Progenitor cell of endocrine pancreas (in vitro differentiated cells): Measurements from ENCODE around the gene REG3A. TPM values are rescaled to one million over a fixed set of nuclear protein-coding genes. Genes with fewer than 3 reads are reported as not detected.
A peak's percentile ranks its signal among the peaks of the same experiment; 100 is the strongest.

Source experiments
- DNase-seq: peaks from one replicate; pipeline ENCODE4 v3.0.0; 2021; ENCODE audit warnings: low spot score; ENCODE audit not compliant: unreplicated experiment
- H3K27ac Mint-ChIP-seq: 2 replicates; pipeline ENCODE4 v1.8.0; 2021; ENCODE audit warnings: mild to moderate bottlenecking, moderate library complexity, mixed read lengths
- H3K27me3 Mint-ChIP-seq: 2 replicates; pipeline ENCODE4 v1.8.0; 2021; ENCODE audit warnings: mixed read lengths
- H3K36me3 Mint-ChIP-seq: 2 replicates; pipeline ENCODE4 v1.8.0; 2022; ENCODE audit warnings: mixed read lengths; ENCODE audit not compliant: insufficient read depth
- H3K4me1 Mint-ChIP-seq: 2 replicates; pipeline ENCODE4 v1.8.0; 2021; ENCODE audit warnings: low read depth, mixed read lengths
- H3K4me3 Mint-ChIP-seq: 2 replicates; pipeline ENCODE4 v1.8.0; 2021; ENCODE audit warnings: low read depth, mild to moderate bottlenecking, moderate library complexity, mixed read lengths
- H3K9me3 Mint-ChIP-seq: 2 replicates; pipeline ENCODE4 v1.8.0; 2021; ENCODE audit warnings: low read depth, mixed read lengths
- CTCF ChIP-seq: fragments of 200-600 bp; sonication (generic); IDR thresholded peaks from one replicate; pipeline ENCODE4 v1.5.0; 2021; ENCODE audit warnings: antibody characterized with exemption, mild to moderate bottlenecking; ENCODE audit not compliant: unreplicated experiment
- long read RNA-seq: library from polyadenylated mRNA; unstranded; transcript quantifications from one replicate; pipeline ENCODE4 v2.0.0, GENCODE V29; 2020
- total RNA-seq: library from RNA; stranded (reverse); gene quantifications from 2 replicates; pipeline ENCODE4 v1.2.1, GENCODE V29; 2021

REG3A gene
- not detected in 2 replicates for total RNA-seq
- long read RNA-seq, result 0 reads

DNA sequence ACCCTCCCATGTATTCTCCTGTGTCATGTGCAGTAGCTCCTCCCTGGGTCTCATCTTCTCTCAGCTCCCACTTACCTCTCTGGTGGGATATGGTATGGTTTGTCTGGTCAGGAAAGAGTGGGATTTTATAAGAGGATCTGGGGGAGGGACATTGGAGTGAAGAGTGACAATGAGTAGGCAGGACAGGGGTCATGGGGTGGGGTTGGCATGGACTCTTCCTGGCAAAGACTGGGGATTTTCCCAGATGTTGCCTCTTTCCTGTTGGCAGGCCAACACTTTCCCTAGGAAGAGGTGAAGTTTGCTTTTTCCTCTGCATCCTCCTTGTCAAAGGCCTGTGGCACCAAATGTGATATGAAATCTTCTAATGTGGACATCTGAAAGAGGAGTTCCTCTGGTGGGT, at the start of gene REG3A:
Gene REG3A, minus strand, starts transcription at position 101 of the 400 bp plus-strand sequence. CDS start 348 bp downstream, outside the sequence.
- no peak within 1 kb of the TSS for H3K4me3 Mint-ChIP-seq
- no peak within 1 kb of the TSS for H3K27ac Mint-ChIP-seq
- peaks cover 4% of the 10 kb centered on the region for H3K4me1 Mint-ChIP-seq
- no peak for TF ChIP-seq CTCF
- no peaks in the 10 kb centered on the region for H3K9me3 Mint-ChIP-seq
- no peak for DNase-seq
- peaks cover 48% of the 10 kb centered on the region for H3K27me3 Mint-ChIP-seq
- H3K36me3 Mint-ChIP-seq, result no peaks in the 10 kb centered on the region

GRCh38 chr2:79200762-79201161, 41.2 kb upstream of the REG3A start:
- TF ChIP-seq CTCF, result no peak
- Mint-ChIP-seq H3K4me1 (peaks cover 2% of the 10 kb centered on the region), H3K27ac (no peak overlapping the region), H3K9me3 (no peaks in the 10 kb centered on the region), H3K27me3 (peaks cover 5% of the 10 kb centered on the region), H3K36me3 (no peaks in the 10 kb centered on the region), H3K4me3 (no peak overlapping the region)
- no peak for DNase-seq

- no peak overlapping the region for H3K27ac Mint-ChIP-seq
- H3K4me3 Mint-ChIP-seq, result no peak overlapping the region
- peaks cover 13% of the 10 kb centered on the region for H3K9me3 Mint-ChIP-seq
Measured at GRCh38 chr2:79191816-79192215, 32.3 kb upstream of the REG3A start.

GRCh38 chr2:79191081-79191480, 31.5 kb upstream of the REG3A start:
- H3K27ac Mint-ChIP-seq, result peak overlapping the region; percentile 74
- peaks cover 1% of the 10 kb centered on the region for H3K36me3 Mint-ChIP-seq
- no peak for TF ChIP-seq CTCF
- H3K4me1 Mint-ChIP-seq, result peaks cover 33% of the 10 kb centered on the region
- no peaks in the 10 kb centered on the region for H3K27me3 Mint-ChIP-seq
- DNase-seq, result no peak
- H3K4me3 Mint-ChIP-seq, result no peak overlapping the region
- peaks cover 13% of the 10 kb centered on the region for H3K9me3 Mint-ChIP-seq

More at GRCh38 chr2:79191816-79192215, 32.3 kb upstream of the REG3A start:
- TF ChIP-seq CTCF, result no peak
- Mint-ChIP-seq H3K36me3 (peaks cover 1% of the 10 kb centered on the region), H3K27me3 (no peaks in the 10 kb centered on the region), H3K4me1 (peaks cover 30% of the 10 kb centered on the region)
- no peak for DNase-seq

GRCh38 chr2:79189465-79189864, 29.9 kb upstream of the REG3A start:
- no peak for TF ChIP-seq CTCF
- peak overlapping the region; percentile 49 for H3K4me3 Mint-ChIP-seq

More at GRCh38 chr2:79189465-79189864, 29.9 kb upstream of the REG3A start:
- Mint-ChIP-seq H3K27ac (peak overlapping the region; percentile 87), H3K4me1 (peaks cover 34% of the 10 kb centered on the region), H3K27me3 (peaks cover 4% of the 10 kb centered on the region), H3K36me3 (peaks cover 1% of the 10 kb centered on the region), H3K9me3 (peaks cover 17% of the 10 kb centered on the region)
- no peak for DNase-seq
